KMS-11 (cell line): ENCODE results near the gene SOX14.

Source experiments
- H2AFZ ChIP-seq: fragments of 200-600 bp; sonication (generic); 2 replicates; pipeline ENCODE4 v1.6.1; 2016; ENCODE audit warnings: antibody characterized with exemption, mixed run types, low read depth
- H3K27ac ChIP-seq: fragments of 200-600 bp; sonication (generic); 2 replicates; pipeline ENCODE4 v1.6.1; 2016; ENCODE audit warnings: mild to moderate bottlenecking, mixed run types
- H3K27me3 ChIP-seq: fragments of 200-600 bp; sonication (generic); 2 replicates; pipeline ENCODE4 v1.6.1; 2017; ENCODE audit warnings: mild to moderate bottlenecking, low read depth, mixed run types, moderate library complexity; ENCODE audit not compliant: insufficient read depth
- H3K36me3 ChIP-seq: fragments of 200-600 bp; sonication (generic); 2 replicates; pipeline ENCODE4 v1.6.1; 2017; ENCODE audit warnings: mild to moderate bottlenecking, mixed run types; ENCODE audit not compliant: insufficient read depth
- H3K4me1 ChIP-seq: fragments of 200-600 bp; sonication (generic); 2 replicates; pipeline ENCODE4 v1.6.1; 2016; ENCODE audit warnings: mild to moderate bottlenecking, low read depth, mixed run types; ENCODE audit not compliant: poor library complexity, severe bottlenecking
- H3K4me2 ChIP-seq: fragments of 200-600 bp; sonication (generic); 2 replicates; pipeline ENCODE4 v1.7.0; 2016; ENCODE audit warnings: mild to moderate bottlenecking, mixed run types
- H3K4me3 ChIP-seq: fragments of 200-600 bp; sonication (generic); IDR thresholded peaks from 2 replicates; pipeline ENCODE4 v1.6.1; 2017; ENCODE audit warnings: low read depth, low read length, mixed read lengths; ENCODE audit not compliant: insufficient read depth
- H3K79me2 ChIP-seq: fragments of 200-600 bp; sonication (generic); 2 replicates; pipeline ENCODE4 v1.6.1; 2016; ENCODE audit warnings: low read depth, mixed run types; ENCODE audit not compliant: insufficient read depth
- H3K9ac ChIP-seq: fragments of 200-600 bp; sonication (generic); 2 replicates; pipeline ENCODE4 v1.6.1; 2016; ENCODE audit warnings: mild to moderate bottlenecking, mixed run types
- H4K20me1 ChIP-seq: fragments of 200-600 bp; sonication (generic); 2 replicates; pipeline ENCODE4 v1.6.1; 2016; ENCODE audit warnings: mild to moderate bottlenecking, mixed run types; ENCODE audit not compliant: insufficient read depth
- TF ChIP-seq, protein P1 (sequence below): fragments of 200-600 bp; sonication (generic); conservative IDR thresholded peaks from 2 replicates; pipeline ENCODE4 v1.6.1; 2017; ENCODE audit warnings: low read depth, mild to moderate bottlenecking, antibody characterized with exemption, low read length, moderate library complexity, mixed read lengths

Gene SOX14

DNA sequence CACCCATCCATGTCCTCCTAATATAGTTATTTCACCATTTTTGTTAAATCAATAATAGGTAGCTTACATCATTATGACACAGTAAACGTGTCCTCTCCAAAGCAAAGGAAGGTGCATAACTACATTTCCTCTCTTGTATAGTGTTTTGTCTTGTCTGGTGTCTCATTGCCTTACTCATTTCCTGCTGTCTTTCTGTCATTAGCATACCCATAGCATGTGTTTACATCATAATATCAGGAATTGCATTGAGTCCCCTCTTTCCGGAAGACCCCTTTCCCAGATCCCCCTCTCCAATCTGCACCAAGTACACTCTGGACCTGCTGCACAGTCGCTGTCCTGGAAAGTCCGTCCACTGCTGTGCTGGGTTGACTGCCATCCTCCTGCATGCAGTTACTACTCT, 47.9 kb downstream of the SOX14 start:
- Histone ChIP-seq H3K4me2 (no peak overlapping the region), H3K27me3 (no peaks in the 10 kb centered on the region), H3K9ac (no peak overlapping the region), H3K36me3 (no peaks in the 10 kb centered on the region), H3K79me2 (no peaks in the 10 kb centered on the region), H3K27ac (no peak overlapping the region), H2AFZ (no peak overlapping the region), H4K20me1 (no peaks in the 10 kb centered on the region), H3K4me3 (no peak overlapping the region), H3K4me1 (no peaks in the 10 kb centered on the region)
- TF ChIP-seq, protein P1, sequence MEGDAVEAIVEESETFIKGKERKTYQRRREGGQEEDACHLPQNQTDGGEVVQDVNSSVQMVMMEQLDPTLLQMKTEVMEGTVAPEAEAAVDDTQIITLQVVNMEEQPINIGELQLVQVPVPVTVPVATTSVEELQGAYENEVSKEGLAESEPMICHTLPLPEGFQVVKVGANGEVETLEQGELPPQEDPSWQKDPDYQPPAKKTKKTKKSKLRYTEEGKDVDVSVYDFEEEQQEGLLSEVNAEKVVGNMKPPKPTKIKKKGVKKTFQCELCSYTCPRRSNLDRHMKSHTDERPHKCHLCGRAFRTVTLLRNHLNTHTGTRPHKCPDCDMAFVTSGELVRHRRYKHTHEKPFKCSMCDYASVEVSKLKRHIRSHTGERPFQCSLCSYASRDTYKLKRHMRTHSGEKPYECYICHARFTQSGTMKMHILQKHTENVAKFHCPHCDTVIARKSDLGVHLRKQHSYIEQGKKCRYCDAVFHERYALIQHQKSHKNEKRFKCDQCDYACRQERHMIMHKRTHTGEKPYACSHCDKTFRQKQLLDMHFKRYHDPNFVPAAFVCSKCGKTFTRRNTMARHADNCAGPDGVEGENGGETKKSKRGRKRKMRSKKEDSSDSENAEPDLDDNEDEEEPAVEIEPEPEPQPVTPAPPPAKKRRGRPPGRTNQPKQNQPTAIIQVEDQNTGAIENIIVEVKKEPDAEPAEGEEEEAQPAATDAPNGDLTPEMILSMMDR = no peak

DNA sequence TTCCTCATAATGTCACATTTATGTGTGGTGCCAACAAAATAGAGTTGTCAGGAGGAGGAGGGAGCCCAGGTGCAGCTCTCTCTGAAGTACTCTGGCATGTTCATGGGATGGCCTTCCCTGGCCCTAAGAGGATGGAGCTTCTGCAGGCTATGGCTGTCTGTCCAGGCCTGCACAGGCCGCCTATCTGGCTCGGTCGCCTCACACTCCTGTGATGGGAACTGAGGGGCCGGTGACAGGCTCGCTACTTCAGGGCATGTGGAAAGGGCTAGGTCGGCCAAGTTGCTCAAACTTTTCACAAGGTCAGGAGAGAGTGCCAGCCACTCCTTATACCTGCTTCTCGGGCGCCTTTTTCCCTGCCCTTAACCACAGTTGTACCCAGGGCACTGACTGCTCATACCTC, 51.1 kb downstream of the SOX14 start:
- peaks cover 4% of the 10 kb centered on the region; the same call in 1 of the 2 replicates for H3K36me3 ChIP-seq
- H3K4me1 ChIP-seq = no peaks in the 10 kb centered on the region
- H3K9ac ChIP-seq = no peak overlapping the region
- H3K27ac ChIP-seq = no peak overlapping the region
- no peak overlapping the region for H2AFZ ChIP-seq
- H3K4me2 ChIP-seq = no peak overlapping the region
- H3K79me2 ChIP-seq = no peaks in the 10 kb centered on the region
- TF ChIP-seq, protein P1 = no peak
- no peaks in the 10 kb centered on the region for H4K20me1 ChIP-seq
- H3K27me3 ChIP-seq = no peaks in the 10 kb centered on the region
- H3K4me3 ChIP-seq = no peak overlapping the region
